ENCODE measurements around the gene RNGTT. TPM values are rescaled to one million over a fixed set of nuclear protein-coding genes. Genes with fewer than 3 reads are reported as not detected.

The RNGTT gene
- total RNA-seq, 1 donor from 2014 or later: 23.3 TPM

DNA sequence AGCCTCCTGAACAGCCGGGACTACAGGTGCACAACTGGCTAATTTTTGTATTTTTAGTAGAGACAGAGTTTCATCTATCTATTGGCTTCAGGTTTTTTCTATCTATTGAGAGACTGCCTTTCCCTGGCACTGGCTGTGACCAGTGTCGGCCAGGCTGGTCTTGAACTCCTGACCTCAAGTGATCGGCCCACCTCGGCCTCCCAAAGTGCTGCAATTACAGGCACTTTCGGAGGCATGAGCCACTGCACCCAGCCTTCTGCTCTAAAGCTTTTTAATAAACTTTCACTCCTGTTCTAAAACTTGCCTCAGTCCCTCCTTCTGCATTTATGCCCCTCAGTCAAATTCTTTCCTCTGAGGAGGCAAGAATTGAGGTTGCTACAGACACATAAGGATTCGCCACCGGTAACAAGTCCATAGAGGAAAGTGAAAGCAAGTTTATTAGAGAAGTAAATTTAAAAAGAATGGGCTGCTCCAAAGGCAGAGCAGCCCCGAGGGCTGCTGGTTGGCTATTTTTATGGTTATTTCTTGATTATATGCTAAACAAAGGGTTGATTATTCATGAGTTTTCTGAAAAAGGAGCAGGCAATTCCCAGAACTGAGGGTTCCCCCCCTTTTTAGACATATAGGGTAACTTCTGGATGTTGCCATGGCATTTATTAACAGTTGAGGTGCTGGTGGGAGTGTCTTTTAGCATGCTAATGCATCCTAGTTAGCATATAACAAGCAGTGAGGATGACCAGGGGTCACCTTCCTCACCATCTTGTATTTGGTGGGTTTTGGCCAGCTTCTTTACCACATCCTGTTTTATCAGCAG, 44.8 kb upstream of the RNGTT start:
- H3K36me3 Mint-ChIP-seq (ENCODE audit: low read depth): no peaks in the 10 kb centered on the region
- no peaks in the 10 kb centered on the region for H3K27me3 Mint-ChIP-seq (ENCODE audit: low read depth)
- DNase-seq (ENCODE audit: low read depth, low spot score): no peak
- H3K27ac Mint-ChIP-seq (ENCODE audit: unreplicated experiment): no peak overlapping the region
- H3K9me3 Mint-ChIP-seq: no peaks in the 10 kb centered on the region
- H3K4me1 Mint-ChIP-seq: peaks cover 4% of the 10 kb centered on the region
- H3K4me3 Mint-ChIP-seq: no peak overlapping the region
- TF ChIP-seq, protein P1, sequence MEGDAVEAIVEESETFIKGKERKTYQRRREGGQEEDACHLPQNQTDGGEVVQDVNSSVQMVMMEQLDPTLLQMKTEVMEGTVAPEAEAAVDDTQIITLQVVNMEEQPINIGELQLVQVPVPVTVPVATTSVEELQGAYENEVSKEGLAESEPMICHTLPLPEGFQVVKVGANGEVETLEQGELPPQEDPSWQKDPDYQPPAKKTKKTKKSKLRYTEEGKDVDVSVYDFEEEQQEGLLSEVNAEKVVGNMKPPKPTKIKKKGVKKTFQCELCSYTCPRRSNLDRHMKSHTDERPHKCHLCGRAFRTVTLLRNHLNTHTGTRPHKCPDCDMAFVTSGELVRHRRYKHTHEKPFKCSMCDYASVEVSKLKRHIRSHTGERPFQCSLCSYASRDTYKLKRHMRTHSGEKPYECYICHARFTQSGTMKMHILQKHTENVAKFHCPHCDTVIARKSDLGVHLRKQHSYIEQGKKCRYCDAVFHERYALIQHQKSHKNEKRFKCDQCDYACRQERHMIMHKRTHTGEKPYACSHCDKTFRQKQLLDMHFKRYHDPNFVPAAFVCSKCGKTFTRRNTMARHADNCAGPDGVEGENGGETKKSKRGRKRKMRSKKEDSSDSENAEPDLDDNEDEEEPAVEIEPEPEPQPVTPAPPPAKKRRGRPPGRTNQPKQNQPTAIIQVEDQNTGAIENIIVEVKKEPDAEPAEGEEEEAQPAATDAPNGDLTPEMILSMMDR (conservative IDR thresholded peaks at IDR 0.05): no peak

DNA sequence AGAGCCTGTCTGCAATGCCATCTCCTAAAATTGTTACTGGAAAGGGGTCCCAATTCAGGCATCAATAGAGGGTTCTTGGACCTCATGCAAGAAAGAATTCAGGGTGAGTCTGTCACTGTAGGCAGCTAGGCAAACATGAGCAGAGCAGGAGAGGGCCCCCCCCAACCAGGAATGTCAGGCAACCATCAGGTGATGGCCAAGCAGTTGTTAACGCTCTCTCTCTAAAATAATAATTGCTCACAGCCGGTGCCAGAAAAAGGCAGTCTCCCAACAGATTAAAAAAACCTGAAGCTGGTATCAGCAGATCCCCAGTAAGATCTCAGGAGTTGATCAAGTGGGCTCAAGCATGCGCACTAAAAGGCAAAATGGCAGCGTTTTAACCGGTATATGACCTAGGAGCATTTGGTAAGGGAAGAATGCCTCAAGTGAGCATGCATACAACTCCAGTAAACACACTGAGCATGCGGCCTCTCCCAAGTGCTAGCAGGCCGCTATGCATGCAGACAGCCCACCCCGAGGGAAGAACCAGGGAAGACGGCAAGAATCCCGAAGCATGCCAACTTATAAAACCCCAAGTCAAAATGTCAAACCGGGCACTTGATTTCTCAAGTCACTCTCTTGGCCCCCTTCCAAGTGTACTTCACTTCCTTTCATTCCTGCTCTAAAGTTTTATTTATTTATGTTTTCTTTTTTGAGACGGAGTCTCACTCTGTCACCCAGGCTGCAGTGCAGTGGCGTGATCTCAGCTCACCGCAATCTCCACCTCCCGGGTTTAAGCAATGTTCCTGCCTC, 44.0 kb upstream of the RNGTT start:
- no peaks in the 10 kb centered on the region for H3K36me3 Mint-ChIP-seq (ENCODE audit: low read depth)
- no peak overlapping the region for H3K4me3 Mint-ChIP-seq
- no peak for DNase-seq (ENCODE audit: low read depth, low spot score)
- H3K4me1 Mint-ChIP-seq: peaks cover 4% of the 10 kb centered on the region
- TF ChIP-seq, protein P1 (conservative IDR thresholded peaks at IDR 0.05): no peak
- H3K27ac Mint-ChIP-seq (ENCODE audit: unreplicated experiment): no peak overlapping the region
- H3K9me3 Mint-ChIP-seq: no peaks in the 10 kb centered on the region
- no peaks in the 10 kb centered on the region for H3K27me3 Mint-ChIP-seq (ENCODE audit: low read depth)

DNA sequence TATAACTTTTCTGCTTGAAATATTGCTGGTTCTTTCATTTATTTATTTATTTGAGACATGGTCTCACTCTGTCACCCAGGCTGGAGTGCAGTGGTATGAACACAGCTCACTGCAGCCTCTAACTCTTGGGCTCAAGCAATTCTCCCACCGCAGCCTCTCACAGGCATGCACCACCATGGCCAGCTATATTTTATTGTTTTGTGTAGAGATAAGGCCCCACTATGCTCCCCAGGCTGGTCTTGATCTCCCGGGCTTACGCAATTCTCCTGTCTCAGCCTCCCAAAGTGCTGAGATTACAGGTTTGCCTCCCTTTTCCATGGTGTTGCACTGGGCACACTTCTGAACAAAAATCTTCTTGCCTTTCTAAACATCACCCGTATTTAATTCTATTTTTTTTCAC, 39.1 kb upstream of the RNGTT start:
- Mint-ChIP-seq H3K9me3 (no peaks in the 10 kb centered on the region), H3K4me1 (peaks cover 3% of the 10 kb centered on the region), H3K27ac (ENCODE audit: unreplicated experiment) (no peak overlapping the region), H3K36me3 (ENCODE audit: low read depth) (no peaks in the 10 kb centered on the region), H3K4me3 (no peak overlapping the region), H3K27me3 (ENCODE audit: low read depth) (no peaks in the 10 kb centered on the region)
- no peak for DNase-seq (ENCODE audit: low read depth, low spot score)
- TF ChIP-seq, protein P1 (conservative IDR thresholded peaks at IDR 0.05): no peak

DNA sequence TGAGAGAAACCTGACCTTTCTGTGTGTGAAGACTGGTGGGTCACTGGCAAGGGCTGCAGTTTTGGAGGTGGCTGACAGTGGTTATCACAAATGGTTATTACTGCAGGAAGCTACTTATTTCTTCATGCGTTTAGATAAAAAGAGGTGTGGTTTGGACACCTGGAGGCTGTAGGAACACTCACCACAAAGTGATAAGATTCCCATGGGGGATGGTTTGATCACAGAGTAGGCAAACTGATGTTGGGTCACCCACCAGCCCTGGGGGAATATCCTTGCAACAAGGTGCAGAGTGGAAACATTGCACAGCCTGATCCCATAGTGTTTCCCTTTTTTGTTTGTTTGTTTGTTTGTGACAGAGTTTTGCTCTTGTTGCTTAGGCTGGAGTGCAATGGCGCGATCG, 33.9 kb upstream of the RNGTT start:
- Mint-ChIP-seq H3K9me3 (no peaks in the 10 kb centered on the region), H3K27me3 (ENCODE audit: low read depth) (no peaks in the 10 kb centered on the region), H3K36me3 (ENCODE audit: low read depth) (no peaks in the 10 kb centered on the region), H3K4me1 (peaks cover 12% of the 10 kb centered on the region), H3K4me3 (no peak overlapping the region), H3K27ac (ENCODE audit: unreplicated experiment) (no peak overlapping the region)
- TF ChIP-seq, protein P1 (conservative IDR thresholded peaks at IDR 0.05): no peak
- no peak for DNase-seq (ENCODE audit: low read depth, low spot score)

DNA sequence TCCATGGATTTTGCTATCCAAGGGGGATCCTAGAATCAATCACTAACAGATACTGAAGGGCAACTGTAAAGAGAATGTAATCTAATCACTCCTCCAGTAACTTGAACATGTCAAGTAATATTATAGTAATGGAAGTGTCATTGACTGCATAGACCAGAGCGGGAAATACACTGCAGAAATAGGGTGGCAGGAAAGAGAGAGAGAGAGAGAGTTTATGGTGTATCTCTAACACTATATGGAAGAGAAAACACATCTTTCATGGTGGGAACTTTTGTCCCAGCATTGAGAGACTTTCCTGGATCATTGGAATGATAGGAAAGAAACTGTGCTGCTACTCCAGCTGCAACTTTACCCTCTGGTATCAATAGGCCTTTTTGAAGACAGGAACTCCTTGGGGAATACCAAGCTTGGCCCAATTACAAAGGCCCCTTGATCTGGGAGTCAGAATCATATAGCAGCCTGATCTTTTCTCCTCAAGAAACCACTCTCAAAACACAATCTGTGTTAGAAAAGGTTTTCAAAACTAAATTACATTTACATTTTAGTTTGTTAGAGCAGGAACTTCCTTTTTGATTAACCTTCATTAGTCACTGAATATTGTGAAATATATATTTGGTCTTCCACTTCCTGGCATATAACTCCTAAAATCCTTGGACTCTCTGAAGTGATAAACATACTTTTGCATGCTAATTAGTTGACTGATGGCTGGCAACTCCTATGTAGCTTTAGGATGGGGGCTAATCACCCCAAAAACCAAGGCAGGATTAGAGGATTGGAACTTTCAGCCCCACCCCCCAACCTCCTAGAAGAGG, 29.5 kb upstream of the RNGTT start:
- H3K36me3 Mint-ChIP-seq (ENCODE audit: low read depth): no peaks in the 10 kb centered on the region

More for the DNA sequence above, 29.5 kb upstream of the RNGTT start:
- DNase-seq (ENCODE audit: low read depth, low spot score): no peak
- Mint-ChIP-seq H3K27ac (ENCODE audit: unreplicated experiment) (peak overlapping the region; percentile 98), H3K4me3 (peak overlapping the region; percentile 52), H3K9me3 (no peaks in the 10 kb centered on the region), H3K4me1 (peaks cover 12% of the 10 kb centered on the region), H3K27me3 (ENCODE audit: low read depth) (no peaks in the 10 kb centered on the region)
- TF ChIP-seq, protein P1 (conservative IDR thresholded peaks at IDR 0.05): no peak

All from neural crest cell (in vitro differentiated cells).